Omental fat pad (tissue), 4 donors: ENCODE data around the gene HOXC11. TPM values are rescaled to one million over a fixed set of nuclear protein-coding genes. Genes with fewer than 3 reads are reported as not detected.

ENCODE experiments used
- ATAC-seq: fragments of 150-250 bp; one replicate; pipeline ENCODE4 v1.9.1; 2016; ENCODE audit warnings: mild to moderate bottlenecking, moderate library complexity; ENCODE audit not compliant: low FRiP score
- DNase-seq: peaks from one replicate; pipeline ENCODE4 v3.0.0-alpha.2; 2019; ENCODE audit warnings: low spot score
- total RNA-seq, 4 donors: library from RNA; depleted of rRNA; stranded (reverse); fragments of >200 nt; gene quantifications; one replicate each; pipeline ENCODE4 v1.1.0, GENCODE V29; 2016
- TF ChIP-seq, protein P1 (sequence below), 3 donors: fragments of 450-650 bp; IDR thresholded peaks; one replicate each; pipeline ENCODE4 v1.5.1; 2016 to 2017; ENCODE audit warnings: antibody characterized with exemption in 3 of 3, mild to moderate bottlenecking in 3 of 3, moderate library complexity in 2 of 3

The HOXC11 gene
- total RNA-seq, 4 donors from 2014 or later = not detected

DNA sequence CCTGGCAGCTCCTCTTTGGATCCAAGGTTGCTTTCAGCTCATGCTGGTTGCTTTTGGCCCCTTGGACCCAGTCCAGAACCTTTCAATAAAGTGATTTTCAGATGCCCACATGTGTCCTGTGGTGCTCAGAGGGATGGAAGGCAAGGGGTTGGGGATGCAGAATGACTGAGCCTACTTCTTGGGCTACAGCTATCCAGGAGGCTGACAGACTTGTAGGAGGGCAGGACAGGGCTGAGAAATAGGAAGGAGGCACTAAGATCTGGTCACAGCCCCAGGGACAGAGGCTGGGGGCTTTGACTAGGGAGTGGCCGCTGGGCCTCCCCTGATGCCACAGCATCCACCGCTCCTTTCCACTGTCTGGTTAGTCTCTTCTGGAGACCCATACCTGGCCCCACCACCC is 1.2 kb upstream of the HOXC11 start:
- DNase-seq = no peak
- no peak for ATAC-seq
- TF ChIP-seq, protein P1, sequence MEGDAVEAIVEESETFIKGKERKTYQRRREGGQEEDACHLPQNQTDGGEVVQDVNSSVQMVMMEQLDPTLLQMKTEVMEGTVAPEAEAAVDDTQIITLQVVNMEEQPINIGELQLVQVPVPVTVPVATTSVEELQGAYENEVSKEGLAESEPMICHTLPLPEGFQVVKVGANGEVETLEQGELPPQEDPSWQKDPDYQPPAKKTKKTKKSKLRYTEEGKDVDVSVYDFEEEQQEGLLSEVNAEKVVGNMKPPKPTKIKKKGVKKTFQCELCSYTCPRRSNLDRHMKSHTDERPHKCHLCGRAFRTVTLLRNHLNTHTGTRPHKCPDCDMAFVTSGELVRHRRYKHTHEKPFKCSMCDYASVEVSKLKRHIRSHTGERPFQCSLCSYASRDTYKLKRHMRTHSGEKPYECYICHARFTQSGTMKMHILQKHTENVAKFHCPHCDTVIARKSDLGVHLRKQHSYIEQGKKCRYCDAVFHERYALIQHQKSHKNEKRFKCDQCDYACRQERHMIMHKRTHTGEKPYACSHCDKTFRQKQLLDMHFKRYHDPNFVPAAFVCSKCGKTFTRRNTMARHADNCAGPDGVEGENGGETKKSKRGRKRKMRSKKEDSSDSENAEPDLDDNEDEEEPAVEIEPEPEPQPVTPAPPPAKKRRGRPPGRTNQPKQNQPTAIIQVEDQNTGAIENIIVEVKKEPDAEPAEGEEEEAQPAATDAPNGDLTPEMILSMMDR (IDR thresholded peaks at IDR 0.05) = no peak

GRCh38 chr12:53972152-53972702 is 699 bp upstream of the HOXC11 start:
- ATAC-seq (peak; percentile 34), DNase-seq (no peak)
- TF ChIP-seq, protein P1 (IDR thresholded peaks at IDR 0.05) = no peak

- DNase-seq (no peak), ATAC-seq (no peak)
- TF ChIP-seq, protein P1 (IDR thresholded peaks at IDR 0.05) = no peak
Observed at GRCh38 chr12:53973236-53974042, 513 bp downstream of the HOXC11 start.

DNA sequence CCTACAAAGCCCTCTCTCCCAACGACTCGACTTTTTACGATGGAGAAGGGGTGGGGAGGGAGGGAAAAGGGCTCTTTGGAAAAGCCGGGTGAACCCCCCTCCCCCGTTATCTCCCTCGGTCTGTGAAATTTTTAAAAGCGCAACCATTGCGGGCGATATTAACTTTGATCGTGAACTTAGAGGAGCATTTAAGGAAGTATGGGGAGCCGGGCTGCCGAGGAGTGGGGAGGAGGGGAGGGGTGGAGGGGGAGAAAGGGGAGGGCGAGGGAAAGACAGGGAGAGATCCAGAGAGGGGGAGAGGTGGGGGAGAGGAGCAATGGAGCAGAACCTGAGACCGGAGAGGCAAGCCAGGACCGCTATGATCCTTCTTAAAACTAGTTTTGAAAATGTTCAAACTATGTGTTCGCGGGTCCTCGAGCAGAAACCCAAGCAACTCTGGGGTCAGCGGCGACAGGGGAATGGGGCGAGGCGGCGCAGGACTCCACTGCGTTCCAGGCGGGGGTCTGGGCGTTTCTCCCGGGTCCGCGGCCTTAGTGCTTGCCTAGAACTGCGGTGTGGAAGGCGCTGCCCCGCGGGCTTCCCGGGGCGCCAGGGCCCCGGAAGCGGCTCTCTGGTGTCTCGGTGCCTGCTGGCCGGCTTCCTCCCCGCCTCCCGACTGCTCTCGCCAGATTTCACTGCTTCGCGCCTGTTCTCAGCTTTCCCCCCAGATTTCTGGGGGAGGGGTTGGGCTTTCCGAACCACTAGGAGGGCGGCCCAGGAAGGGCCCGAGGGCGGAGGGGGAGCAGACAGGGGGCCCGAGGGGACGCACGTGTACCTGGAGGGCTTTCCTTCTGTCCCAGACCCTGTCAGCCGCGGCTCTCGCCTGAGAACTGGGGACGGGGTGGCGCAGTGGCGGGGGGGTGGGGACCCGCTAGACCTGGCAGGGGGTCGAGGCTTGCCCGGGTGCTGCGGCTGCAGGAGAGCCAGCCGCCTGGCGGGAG is 1.4 kb downstream of the HOXC11 start, which contains the start of gene HOTAIR:
HOTAIR (minus strand) TSS at position 871 of the 980 bp plus-strand sequence.
- ATAC-seq = no peak
- no peak for DNase-seq
- TF ChIP-seq, protein P1 (IDR thresholded peaks at IDR 0.05) = no peak

- ATAC-seq (no peak), DNase-seq (no peak)
- TF ChIP-seq, protein P1 (IDR thresholded peaks at IDR 0.05) = no peak
Observed at GRCh38 chr12:53975064-53975471, 2.1 kb downstream of the HOXC11 start.

DNA sequence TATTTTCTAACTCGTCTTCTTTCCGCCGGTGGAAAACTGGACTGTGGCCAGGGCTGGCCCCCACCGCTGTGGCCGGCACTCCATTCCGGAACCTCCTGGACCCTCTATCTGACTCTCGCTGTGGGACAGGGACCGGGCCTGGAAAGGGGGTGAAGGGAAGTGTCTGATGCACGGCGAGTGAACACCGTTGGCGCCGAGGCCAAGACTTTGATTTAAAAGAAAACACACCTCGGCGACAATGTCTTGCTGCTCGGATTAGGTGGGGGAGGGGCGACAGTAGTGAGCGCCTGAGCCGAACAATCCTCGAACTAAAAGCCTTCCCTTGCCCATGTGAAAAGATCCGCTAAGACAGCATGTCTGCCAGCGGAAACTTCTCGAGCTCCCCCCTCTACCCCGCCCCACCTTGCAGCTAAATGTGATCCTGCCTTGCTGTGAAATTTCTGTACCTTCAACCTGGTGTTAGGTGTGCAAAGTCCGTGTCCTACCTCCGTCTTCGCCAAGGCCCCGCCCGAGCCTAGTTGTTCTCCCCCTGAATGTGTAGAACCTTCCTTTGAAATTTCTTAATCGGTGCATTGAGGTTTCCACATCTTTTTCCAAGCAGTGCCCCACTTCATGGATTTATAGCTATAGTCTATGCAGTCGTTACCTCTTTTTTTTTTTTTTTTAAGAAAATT is 2.7 kb downstream of the HOXC11 start:
- DNase-seq (no peak), ATAC-seq (no peak)
- TF ChIP-seq, protein P1 (IDR thresholded peaks at IDR 0.05) = no peak
